Mesenchymal stem cell (in vitro differentiated cells and primary cell): ENCODE data around the gene CCDC102A.

Source experiments
- DNase-seq: peaks from one replicate; pipeline ENCODE4 v3.0.0-alpha.2; 2013
- H2AFZ ChIP-seq: one replicate; pipeline ENCODE4 v1.6.1; 2013; ENCODE audit warnings: low read depth, mild to moderate bottlenecking, control low read depth, inconsistent platforms, low read length, moderate library complexity
- H2AK5ac ChIP-seq: 2 replicates; pipeline ENCODE4 v1.6.1; 2013; ENCODE audit warnings: low read length, moderate library complexity, mild to moderate bottlenecking, inconsistent platforms; ENCODE audit not compliant: severe bottlenecking
- H2BK120ac ChIP-seq: one replicate; pipeline ENCODE4 v1.6.1; 2013; ENCODE audit warnings: low read depth, mild to moderate bottlenecking, inconsistent platforms, low read length, moderate library complexity
- H2BK12ac ChIP-seq, 2 experiments: one replicate each; pipeline ENCODE4 v1.6.1; 2013; ENCODE audit warnings: inconsistent platforms in 2 of 2, low read length in 2 of 2, mild to moderate bottlenecking in 2 of 2, moderate library complexity in 2 of 2, control low read depth in 1 of 2
- H2BK15ac ChIP-seq: one replicate; pipeline ENCODE4 v1.6.1; 2013; ENCODE audit warnings: mild to moderate bottlenecking, low read depth, inconsistent platforms; ENCODE audit not compliant: poor library complexity, severe bottlenecking
- H2BK5ac ChIP-seq: 2 replicates; pipeline ENCODE4 v1.6.1; 2013; ENCODE audit warnings: low read depth, mild to moderate bottlenecking, low read length, control low read depth, inconsistent platforms; ENCODE audit not compliant: poor library complexity, severe bottlenecking
- H3K14ac ChIP-seq, 2 experiments: one replicate each; pipeline ENCODE4 v1.6.1; 2013; ENCODE audit warnings: inconsistent platforms in 2 of 2, low read length in 2 of 2, control low read depth in 1 of 2, mild to moderate bottlenecking in 1 of 2, moderate library complexity in 1 of 2
- H3K18ac ChIP-seq, 2 experiments: one replicate each; pipeline ENCODE4 v1.6.1; 2013; ENCODE audit warnings: inconsistent platforms in 2 of 2, low read length in 2 of 2, control low read depth in 1 of 2, low read depth in 1 of 2, mild to moderate bottlenecking in 1 of 2
- H3K23ac ChIP-seq, 2 experiments: one replicate each; pipeline ENCODE4 v1.6.1; 2013; ENCODE audit warnings: inconsistent platforms in 2 of 2, low read length in 2 of 2, mild to moderate bottlenecking in 2 of 2, moderate library complexity in 2 of 2, control low read depth in 1 of 2
- H3K27ac ChIP-seq: 2 replicates; pipeline ENCODE4 v1.5.1; 2013; ENCODE audit warnings: mild to moderate bottlenecking, moderate library complexity, low read length, control low read depth, inconsistent platforms; ENCODE audit not compliant: poor library complexity, severe bottlenecking
- H3K27me3 ChIP-seq, 2 experiments: 2 replicates each; pipeline versions ENCODE4 v1.6.1 to v1.7.0; 2013; ENCODE audit warnings: low read length in 2 of 2, mild to moderate bottlenecking in 2 of 2, moderate library complexity in 2 of 2, control low read depth in 1 of 2, inconsistent platforms in 1 of 2; ENCODE audit not compliant: control insufficient read depth in 1 of 2, insufficient read depth in 1 of 2
- H3K36me3 ChIP-seq, 2 experiments: 2 replicates each; pipeline versions ENCODE4 v1.6.1 to v1.7.0; 2013; ENCODE audit warnings: low read length in 2 of 2, control low read depth in 1 of 2, inconsistent platforms in 1 of 2, low read depth in 1 of 2, mild to moderate bottlenecking in 1 of 2; ENCODE audit not compliant: insufficient read depth in 2 of 2, control insufficient read depth in 1 of 2
- H3K4ac ChIP-seq, 2 experiments: one replicate each; pipeline ENCODE4 v1.6.1; 2013; ENCODE audit warnings: inconsistent platforms in 2 of 2, low read length in 2 of 2, mild to moderate bottlenecking in 2 of 2, moderate library complexity in 2 of 2, control low read depth in 1 of 2, low read depth in 1 of 2
- H3K4me1 ChIP-seq: 2 replicates; pipeline ENCODE4 v1.6.1; 2013; ENCODE audit warnings: low read depth, low read length, control low read depth; ENCODE audit not compliant: control insufficient read depth, insufficient read depth
- H3K4me2 ChIP-seq: 2 replicates; pipeline ENCODE4 v1.6.1; 2013; ENCODE audit warnings: low read length, mild to moderate bottlenecking, inconsistent platforms; ENCODE audit not compliant: poor library complexity, severe bottlenecking
- H3K4me3 ChIP-seq, 2 experiments: 2 replicates each; pipeline versions ENCODE4 v1.5.1 to v1.7.0; 2013; ENCODE audit warnings: low read length in 2 of 2, mild to moderate bottlenecking in 2 of 2, control low read depth in 1 of 2, low read depth in 1 of 2; ENCODE audit not compliant: insufficient read depth in 1 of 2
- H3K79me1 ChIP-seq: replicated peaks from 2 replicates; pipeline ENCODE4 v1.6.1; 2013; ENCODE audit warnings: mild to moderate bottlenecking, control low read depth, low read length, inconsistent platforms; ENCODE audit not compliant: poor library complexity, severe bottlenecking
- H3K9ac ChIP-seq: 2 replicates; pipeline ENCODE4 v1.7.0; 2013; ENCODE audit warnings: mild to moderate bottlenecking, low read length, moderate library complexity
- H3K9me3 ChIP-seq: 2 replicates; pipeline ENCODE4 v1.7.0; 2013; ENCODE audit warnings: mild to moderate bottlenecking, low read length; ENCODE audit not compliant: control insufficient read depth
- H4K8ac ChIP-seq: one replicate; pipeline ENCODE4 v1.6.1; 2013; ENCODE audit warnings: inconsistent platforms, mild to moderate bottlenecking, low read length, moderate library complexity
- H4K91ac ChIP-seq: one replicate; pipeline ENCODE4 v1.6.1; 2013; ENCODE audit warnings: mild to moderate bottlenecking, low read length, inconsistent platforms
- WGBS: methylation state at CpG from one replicate; pipeline ENCODE4 v1.1.7; 2013; ENCODE audit warnings: mixed read lengths; 5-methylcytosine and 5-hydroxymethylcytosine counted together

Gene CCDC102A

GRCh38 chr16:57575468-57576277, 39.3 kb upstream of the CCDC102A start:
- Histone ChIP-seq H3K79me1 (no peaks in the 10 kb centered on the region), H4K8ac (no peak overlapping the region), H2AFZ (no peak overlapping the region), H2BK5ac (no peak overlapping the region), H3K36me3 (no peaks in the 10 kb centered on the region), H3K4me1 (peaks cover 6% of the 10 kb centered on the region), H3K23ac (no peak overlapping the region), H3K18ac (no peak overlapping the region), H3K9ac (no peak overlapping the region), H2BK15ac (no peak overlapping the region), H3K4me3 (no peak overlapping the region), H3K27ac (no peak overlapping the region), H4K91ac (no peak overlapping the region), H3K4me2 (no peak overlapping the region), H3K9me3 (no peaks in the 10 kb centered on the region), H3K4ac (no peak overlapping the region), H2BK120ac (no peak overlapping the region), H2BK12ac (no peak overlapping the region), H3K27me3 (peaks cover 6 to 28% of the 10 kb centered on the region in 2 experiments), H3K14ac (no peak overlapping the region), H2AK5ac (no peak overlapping the region)
- no peak for DNase-seq
- 91% methylated on average over 16 of the region's 16 CpGs for WGBS

GRCh38 chr16:57574646-57575467, 38.5 kb upstream of the CCDC102A start:
- WGBS: 88% methylated on average over 23 of the region's 24 CpGs
- no peak for DNase-seq

GRCh38 chr16:57574086-57574485, 37.7 kb upstream of the CCDC102A start:
- Histone ChIP-seq H3K4me1 (peaks cover 6% of the 10 kb centered on the region), H2BK12ac (no peak overlapping the region), H3K27ac (no peak overlapping the region), H3K4ac (no peak overlapping the region), H3K14ac (no peak overlapping the region), H3K36me3 (no peaks in the 10 kb centered on the region), H3K4me3 (no peak overlapping the region), H3K79me1 (no peaks in the 10 kb centered on the region), H2BK5ac (no peak overlapping the region), H4K8ac (no peak overlapping the region), H3K9me3 (no peaks in the 10 kb centered on the region), H3K23ac (no peak overlapping the region), H2AFZ (no peak overlapping the region), H3K9ac (no peak overlapping the region), H2AK5ac (no peak overlapping the region), H4K91ac (no peak overlapping the region), H2BK120ac (no peak overlapping the region), H3K27me3 (peaks cover 6 to 37% of the 10 kb centered on the region in 2 experiments), H2BK15ac (no peak overlapping the region), H3K4me2 (no peak overlapping the region), H3K18ac (no peak overlapping the region)
- DNase-seq: no peak
- 88% methylated on average over 12 of the region's 12 CpGs for WGBS

More at GRCh38 chr16:57574646-57575467, 38.5 kb upstream of the CCDC102A start:
- Histone ChIP-seq H2BK12ac (no peak overlapping the region), H4K8ac (no peak overlapping the region), H3K14ac (no peak overlapping the region), H3K36me3 (no peaks in the 10 kb centered on the region), H3K18ac (no peak overlapping the region), H3K4me3 (no peak overlapping the region), H3K4me1 (peaks cover 6% of the 10 kb centered on the region), H3K9me3 (no peaks in the 10 kb centered on the region), H2BK5ac (no peak overlapping the region), H3K79me1 (no peaks in the 10 kb centered on the region), H3K27me3 (peaks cover 6 to 36% of the 10 kb centered on the region in 2 experiments), H3K9ac (no peak overlapping the region), H2BK15ac (no peak overlapping the region), H3K23ac (no peak overlapping the region), H2BK120ac (no peak overlapping the region), H2AK5ac (no peak overlapping the region), H3K4ac (no peak overlapping the region), H3K27ac (no peak overlapping the region), H4K91ac (no peak overlapping the region), H3K4me2 (no peak overlapping the region), H2AFZ (no peak overlapping the region)
